Measurements from ENCODE around the gene FBXO44. TPM values are rescaled to one million over a fixed set of nuclear protein-coding genes. Genes with fewer than 3 reads are reported as not detected.

The FBXO44 gene
- total and polyA plus RNA-seq, 2 experiments from 2014 or later, result 22.0 to 30.8 TPM

DNA sequence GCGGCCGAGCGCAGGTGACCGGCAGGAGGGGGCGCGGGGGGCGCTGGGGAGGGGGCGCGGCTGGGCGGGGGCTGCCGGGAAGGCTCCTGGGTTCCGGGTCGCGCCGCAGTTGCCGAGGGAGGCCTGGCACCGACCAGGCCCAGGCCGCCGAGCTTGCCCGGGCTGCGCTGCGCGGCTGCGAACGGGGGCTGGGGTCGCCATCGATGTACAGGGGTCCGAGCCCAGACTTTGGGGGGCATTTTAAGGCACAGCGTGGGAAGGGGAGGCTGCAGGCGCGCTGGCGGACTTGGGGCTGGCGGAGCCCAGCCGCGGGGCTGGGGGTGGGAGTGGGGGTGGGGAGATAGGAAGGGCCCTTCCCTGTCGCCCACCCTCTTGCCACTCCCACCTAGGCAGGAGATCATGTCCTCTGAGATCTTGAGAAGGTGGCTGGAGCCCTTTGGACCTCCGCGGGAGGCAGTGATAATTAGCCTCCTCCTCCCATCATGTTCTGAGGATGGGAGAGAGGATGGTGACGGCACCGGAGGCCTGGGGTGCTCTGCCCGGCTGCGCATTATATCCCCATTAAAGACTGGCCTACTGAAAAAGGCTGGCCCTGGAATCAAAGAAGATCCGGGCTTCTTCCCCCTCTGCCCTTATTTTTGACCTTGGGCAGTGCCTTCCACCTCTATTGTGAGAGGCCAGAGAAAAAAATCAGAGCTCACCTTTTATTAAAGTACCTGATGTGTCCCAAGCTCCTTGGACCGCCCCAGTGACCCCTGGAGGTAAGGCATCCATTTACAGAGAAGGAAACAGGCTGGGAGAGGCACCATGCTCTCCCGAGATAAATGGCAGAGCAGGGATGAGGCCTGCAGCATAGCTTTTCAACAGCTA, 497 bp downstream of the FBXO44 start:
- peak; percentile 9 for ATAC-seq
- Histone ChIP-seq H2AFZ (no peak overlapping the region), H3K4me1 (ENCODE audit: insufficient read depth) (peaks cover 33% of the 10 kb centered on the region), H3K4me3 (peak overlapping the region; percentile 72), H4K20me1 (replicated peaks; ENCODE audit: insufficient read depth) (peaks cover 7% of the 10 kb centered on the region; the same call in 1 of the 2 replicates), H3K36me3 (ENCODE audit: insufficient read depth) (peaks cover 19% of the 10 kb centered on the region; the same call in 1 of the 2 replicates), H3F3A (replicated peaks; ENCODE audit: low read depth) (peaks cover 24% of the 10 kb centered on the region), H3K9me2 (ENCODE audit: insufficient read depth) (no peaks in the 10 kb centered on the region), H3K27ac (ENCODE audit: low read depth) (peak overlapping the region; percentile 59; the same call in 1 of the 2 replicates), H3K4me2 (peak overlapping the region; percentile 88), H3K79me2 (replicated peaks; ENCODE audit: insufficient read depth) (peaks cover 20% of the 10 kb centered on the region), H3K27me3 (ENCODE audit: insufficient read depth) (no peaks in the 10 kb centered on the region)
- DNase-seq (ENCODE audit: low spot score), result peak; percentile 57
- peaks cover 16% of the 10 kb centered on the region; the same call in 2 of the 3 replicates for H3K36me3 Mint-ChIP-seq (ENCODE audit: low read depth)
- H3K27ac Mint-ChIP-seq, result no peak overlapping the region
- H3K9me3 Mint-ChIP-seq, result no peaks in the 10 kb centered on the region; the same call in 2 of the 3 replicates
- TF ChIP-seq, protein P1, sequence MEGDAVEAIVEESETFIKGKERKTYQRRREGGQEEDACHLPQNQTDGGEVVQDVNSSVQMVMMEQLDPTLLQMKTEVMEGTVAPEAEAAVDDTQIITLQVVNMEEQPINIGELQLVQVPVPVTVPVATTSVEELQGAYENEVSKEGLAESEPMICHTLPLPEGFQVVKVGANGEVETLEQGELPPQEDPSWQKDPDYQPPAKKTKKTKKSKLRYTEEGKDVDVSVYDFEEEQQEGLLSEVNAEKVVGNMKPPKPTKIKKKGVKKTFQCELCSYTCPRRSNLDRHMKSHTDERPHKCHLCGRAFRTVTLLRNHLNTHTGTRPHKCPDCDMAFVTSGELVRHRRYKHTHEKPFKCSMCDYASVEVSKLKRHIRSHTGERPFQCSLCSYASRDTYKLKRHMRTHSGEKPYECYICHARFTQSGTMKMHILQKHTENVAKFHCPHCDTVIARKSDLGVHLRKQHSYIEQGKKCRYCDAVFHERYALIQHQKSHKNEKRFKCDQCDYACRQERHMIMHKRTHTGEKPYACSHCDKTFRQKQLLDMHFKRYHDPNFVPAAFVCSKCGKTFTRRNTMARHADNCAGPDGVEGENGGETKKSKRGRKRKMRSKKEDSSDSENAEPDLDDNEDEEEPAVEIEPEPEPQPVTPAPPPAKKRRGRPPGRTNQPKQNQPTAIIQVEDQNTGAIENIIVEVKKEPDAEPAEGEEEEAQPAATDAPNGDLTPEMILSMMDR (conservative IDR thresholded peaks at IDR 0.05; ENCODE audit: low read depth in 2 of 2), result 0 out of 4 replicates have a peak, but pooled peaks have one; percentile 5 to 22
- TF ChIP-seq POLR2AphosphoS5 (IDR thresholded peaks at IDR 0.05; ENCODE audit: low read depth), result no peak
- peak overlapping the region; percentile 77 for H3K4me3 Mint-ChIP-seq
- H3K4me1 Mint-ChIP-seq, result peaks cover 30% of the 10 kb centered on the region
- peaks cover 24% of the 10 kb centered on the region for H3K27me3 Mint-ChIP-seq (ENCODE audit: insufficient read depth, low read depth, poor library complexity)

DNA sequence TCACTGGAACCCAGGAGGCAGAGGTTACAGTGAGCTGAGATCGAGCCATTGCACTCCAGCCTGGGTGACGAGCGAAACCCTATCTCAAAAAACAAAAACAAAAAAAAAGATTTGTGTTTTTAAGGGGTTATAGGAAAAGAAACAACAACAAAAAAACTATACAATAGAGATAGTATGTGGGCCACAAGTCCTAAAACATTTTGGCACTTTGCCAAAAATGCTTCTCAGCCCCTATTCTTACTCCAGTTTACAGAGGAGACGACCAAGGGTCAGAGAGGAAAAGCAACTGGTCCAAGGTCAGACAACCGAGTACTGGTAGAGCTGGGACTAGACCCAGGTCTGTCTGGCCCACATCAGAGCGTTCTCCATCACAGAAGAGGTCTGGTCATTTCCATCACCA, 3.0 kb downstream of the FBXO44 start:
- Mint-ChIP-seq H3K36me3 (ENCODE audit: low read depth) (peaks cover 27% of the 10 kb centered on the region; the same call in 2 of the 3 replicates), H3K9me3 (no peaks in the 10 kb centered on the region; the same call in 2 of the 3 replicates), H3K27ac (no peak overlapping the region), H3K4me3 (no peak overlapping the region), H3K4me1 (peaks cover 15% of the 10 kb centered on the region), H3K27me3 (ENCODE audit: insufficient read depth, low read depth, poor library complexity) (peaks cover 10% of the 10 kb centered on the region)
- H4K20me1 ChIP-seq (replicated peaks; ENCODE audit: insufficient read depth), result peaks cover 6% of the 10 kb centered on the region
- H3K27me3 ChIP-seq (ENCODE audit: insufficient read depth), result no peaks in the 10 kb centered on the region
- H3F3A ChIP-seq (replicated peaks; ENCODE audit: low read depth), result peaks cover 14% of the 10 kb centered on the region
- no peak overlapping the region for H3K4me3 ChIP-seq
- H3K4me1 ChIP-seq (ENCODE audit: insufficient read depth), result peaks cover 20% of the 10 kb centered on the region
- H3K9me2 ChIP-seq (ENCODE audit: insufficient read depth), result no peaks in the 10 kb centered on the region
- H3K4me2 ChIP-seq, result no peak overlapping the region
- peaks cover 19% of the 10 kb centered on the region; the same call in 1 of the 2 replicates for H3K36me3 ChIP-seq (ENCODE audit: insufficient read depth)
- H3K79me2 ChIP-seq (replicated peaks; ENCODE audit: insufficient read depth), result peaks cover 6% of the 10 kb centered on the region
- no peak overlapping the region for H3K27ac ChIP-seq (ENCODE audit: low read depth)
- DNase-seq (ENCODE audit: low spot score), result no peak
- no peak for ATAC-seq
- H2AFZ ChIP-seq, result no peak overlapping the region
- TF ChIP-seq ZNF331 (CRISPR knock-in tag; IDR thresholded peaks at IDR 0.05; ENCODE audit: low read depth), result no peak
- TF ChIP-seq, protein P2, sequence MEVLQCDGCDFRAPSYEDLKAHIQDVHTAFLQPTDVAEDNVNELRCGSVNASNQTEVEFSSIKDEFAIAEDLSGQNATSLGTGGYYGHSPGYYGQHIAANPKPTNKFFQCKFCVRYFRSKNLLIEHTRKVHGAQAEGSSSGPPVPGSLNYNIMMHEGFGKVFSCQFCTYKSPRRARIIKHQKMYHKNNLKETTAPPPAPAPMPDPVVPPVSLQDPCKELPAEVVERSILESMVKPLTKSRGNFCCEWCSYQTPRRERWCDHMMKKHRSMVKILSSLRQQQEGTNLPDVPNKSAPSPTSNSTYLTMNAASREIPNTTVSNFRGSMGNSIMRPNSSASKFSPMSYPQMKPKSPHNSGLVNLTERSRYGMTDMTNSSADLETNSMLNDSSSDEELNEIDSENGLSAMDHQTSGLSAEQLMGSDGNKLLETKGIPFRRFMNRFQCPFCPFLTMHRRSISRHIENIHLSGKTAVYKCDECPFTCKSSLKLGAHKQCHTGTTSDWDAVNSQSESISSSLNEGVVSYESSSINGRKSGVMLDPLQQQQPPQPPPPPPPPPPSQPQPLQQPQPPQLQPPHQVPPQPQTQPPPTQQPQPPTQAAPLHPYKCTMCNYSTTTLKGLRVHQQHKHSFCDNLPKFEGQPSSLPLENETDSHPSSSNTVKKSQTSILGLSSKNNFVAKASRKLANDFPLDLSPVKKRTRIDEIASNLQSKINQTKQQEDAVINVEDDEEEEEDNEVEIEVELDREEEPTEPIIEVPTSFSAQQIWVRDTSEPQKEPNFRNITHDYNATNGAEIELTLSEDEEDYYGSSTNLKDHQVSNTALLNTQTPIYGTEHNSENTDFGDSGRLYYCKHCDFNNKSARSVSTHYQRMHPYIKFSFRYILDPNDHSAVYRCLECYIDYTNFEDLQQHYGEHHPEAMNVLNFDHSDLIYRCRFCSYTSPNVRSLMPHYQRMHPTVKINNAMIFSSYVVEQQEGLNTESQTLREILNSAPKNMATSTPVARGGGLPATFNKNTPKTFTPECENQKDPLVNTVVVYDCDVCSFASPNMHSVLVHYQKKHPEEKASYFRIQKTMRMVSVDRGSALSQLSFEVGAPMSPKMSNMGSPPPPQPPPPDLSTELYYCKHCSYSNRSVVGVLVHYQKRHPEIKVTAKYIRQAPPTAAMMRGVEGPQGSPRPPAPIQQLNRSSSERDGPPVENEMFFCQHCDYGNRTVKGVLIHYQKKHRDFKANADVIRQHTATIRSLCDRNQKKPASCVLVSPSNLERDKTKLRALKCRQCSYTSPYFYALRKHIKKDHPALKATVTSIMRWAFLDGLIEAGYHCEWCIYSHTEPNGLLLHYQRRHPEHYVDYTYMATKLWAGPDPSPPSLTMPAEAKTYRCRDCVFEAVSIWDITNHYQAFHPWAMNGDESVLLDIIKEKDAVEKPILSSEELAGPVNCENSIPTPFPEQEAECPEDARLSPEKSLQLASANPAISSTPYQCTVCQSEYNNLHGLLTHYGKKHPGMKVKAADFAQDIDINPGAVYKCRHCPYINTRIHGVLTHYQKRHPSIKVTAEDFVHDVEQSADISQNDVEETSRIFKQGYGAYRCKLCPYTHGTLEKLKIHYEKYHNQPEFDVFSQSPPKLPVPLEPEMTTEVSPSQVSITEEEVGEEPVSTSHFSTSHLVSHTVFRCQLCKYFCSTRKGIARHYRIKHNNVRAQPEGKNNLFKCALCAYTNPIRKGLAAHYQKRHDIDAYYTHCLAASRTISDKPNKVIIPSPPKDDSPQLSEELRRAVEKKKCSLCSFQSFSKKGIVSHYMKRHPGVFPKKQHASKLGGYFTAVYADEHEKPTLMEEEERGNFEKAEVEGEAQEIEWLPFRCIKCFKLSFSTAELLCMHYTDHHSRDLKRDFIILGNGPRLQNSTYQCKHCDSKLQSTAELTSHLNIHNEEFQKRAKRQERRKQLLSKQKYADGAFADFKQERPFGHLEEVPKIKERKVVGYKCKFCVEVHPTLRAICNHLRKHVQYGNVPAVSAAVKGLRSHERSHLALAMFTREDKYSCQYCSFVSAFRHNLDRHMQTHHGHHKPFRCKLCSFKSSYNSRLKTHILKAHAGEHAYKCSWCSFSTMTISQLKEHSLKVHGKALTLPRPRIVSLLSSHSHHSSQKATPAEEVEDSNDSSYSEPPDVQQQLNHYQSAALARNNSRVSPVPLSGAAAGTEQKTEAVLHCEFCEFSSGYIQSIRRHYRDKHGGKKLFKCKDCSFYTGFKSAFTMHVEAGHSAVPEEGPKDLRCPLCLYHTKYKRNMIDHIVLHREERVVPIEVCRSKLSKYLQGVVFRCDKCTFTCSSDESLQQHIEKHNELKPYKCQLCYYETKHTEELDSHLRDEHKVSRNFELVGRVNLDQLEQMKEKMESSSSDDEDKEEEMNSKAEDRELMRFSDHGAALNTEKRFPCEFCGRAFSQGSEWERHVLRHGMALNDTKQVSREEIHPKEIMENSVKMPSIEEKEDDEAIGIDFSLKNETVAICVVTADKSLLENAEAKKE (CRISPR knock-in tag; IDR thresholded peaks at IDR 0.05), result no peak
- TF ChIP-seq NANOG (IDR thresholded peaks at IDR 0.05; ENCODE audit: borderline replicate concordance), result no peak
- TF ChIP-seq, protein P3, sequence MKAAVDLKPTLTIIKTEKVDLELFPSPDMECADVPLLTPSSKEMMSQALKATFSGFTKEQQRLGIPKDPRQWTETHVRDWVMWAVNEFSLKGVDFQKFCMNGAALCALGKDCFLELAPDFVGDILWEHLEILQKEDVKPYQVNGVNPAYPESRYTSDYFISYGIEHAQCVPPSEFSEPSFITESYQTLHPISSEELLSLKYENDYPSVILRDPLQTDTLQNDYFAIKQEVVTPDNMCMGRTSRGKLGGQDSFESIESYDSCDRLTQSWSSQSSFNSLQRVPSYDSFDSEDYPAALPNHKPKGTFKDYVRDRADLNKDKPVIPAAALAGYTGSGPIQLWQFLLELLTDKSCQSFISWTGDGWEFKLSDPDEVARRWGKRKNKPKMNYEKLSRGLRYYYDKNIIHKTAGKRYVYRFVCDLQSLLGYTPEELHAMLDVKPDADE (IDR thresholded peaks at IDR 0.05), result no peak
- no peak for TF ChIP-seq STAT1 (IDR thresholded peaks at IDR 0.05; ENCODE audit: unreplicated experiment)
- TF ChIP-seq POLR2AphosphoS5 (IDR thresholded peaks at IDR 0.05; ENCODE audit: low read depth), result no peak
- no peak for TF ChIP-seq CREB1 (CRISPR knock-in tag; IDR thresholded peaks at IDR 0.05; ENCODE audit: low read depth)
- TF ChIP-seq EZH2 (IDR thresholded peaks at IDR 0.05; ENCODE audit: low read depth, unreplicated experiment), result no peak
- TF ChIP-seq ZNF114 (CRISPR knock-in tag; IDR thresholded peaks at IDR 0.05), result no peak
- TF ChIP-seq JUNB (IDR thresholded peaks at IDR 0.05; ENCODE audit: unreplicated experiment), result no peak

Measured in GM23338 (cell line).